OCI-M2 (cell line): ENCODE measurements around the gene TMA16.
"Not testable (repeated sequence)": the region's sequence is repeated elsewhere in the genome, so short reads cannot be mapped to it uniquely, and the experiment has no call there.

Experiments used
- DNase-seq: peaks from one replicate; lab custom pipeline; 2025; ENCODE audit not compliant: unreplicated experiment; lab: John Stamatoyannopoulos, UW

Gene TMA16

DNA sequence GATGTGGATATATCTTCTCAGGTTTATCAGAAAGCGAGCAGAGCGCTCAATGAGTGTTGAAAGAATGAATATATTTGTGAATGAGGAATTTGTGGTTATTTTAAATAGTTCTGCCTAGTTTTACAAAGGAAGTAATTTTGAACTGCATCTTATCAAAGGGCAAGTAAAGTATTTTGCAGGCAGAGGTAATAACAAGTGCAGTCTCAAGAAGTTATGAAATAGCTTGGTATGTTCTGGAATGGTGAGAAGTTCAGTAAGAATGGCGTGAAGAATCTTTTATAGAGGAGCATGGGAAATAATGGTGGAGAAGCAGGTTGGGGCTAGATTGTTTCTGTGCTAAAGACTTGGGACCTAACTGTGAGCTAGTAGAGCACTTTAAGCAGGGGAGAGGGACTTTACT lies 10.9 kb downstream of the TMA16 start:
- no peak for DNase-seq

DNA sequence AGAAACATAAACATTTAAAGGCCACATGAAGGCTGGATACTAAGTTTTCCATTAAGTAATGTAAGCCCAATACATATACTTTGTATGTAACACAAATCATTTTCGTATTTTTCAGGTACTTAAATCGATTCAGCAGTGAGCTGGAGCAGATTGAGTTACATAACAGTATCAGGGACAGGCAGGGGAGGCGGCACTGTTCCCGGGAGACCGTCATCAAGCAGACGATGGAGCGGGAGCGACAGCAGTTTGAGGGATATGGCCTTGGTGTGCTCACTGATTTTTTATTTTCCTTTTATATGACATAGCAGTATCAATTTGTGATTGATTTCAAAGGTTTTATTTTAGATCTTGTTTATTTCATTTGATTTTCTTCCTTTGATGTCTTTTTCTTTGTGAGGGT lies 20.7 kb downstream of the TMA16 start:
- no peak for DNase-seq

DNA sequence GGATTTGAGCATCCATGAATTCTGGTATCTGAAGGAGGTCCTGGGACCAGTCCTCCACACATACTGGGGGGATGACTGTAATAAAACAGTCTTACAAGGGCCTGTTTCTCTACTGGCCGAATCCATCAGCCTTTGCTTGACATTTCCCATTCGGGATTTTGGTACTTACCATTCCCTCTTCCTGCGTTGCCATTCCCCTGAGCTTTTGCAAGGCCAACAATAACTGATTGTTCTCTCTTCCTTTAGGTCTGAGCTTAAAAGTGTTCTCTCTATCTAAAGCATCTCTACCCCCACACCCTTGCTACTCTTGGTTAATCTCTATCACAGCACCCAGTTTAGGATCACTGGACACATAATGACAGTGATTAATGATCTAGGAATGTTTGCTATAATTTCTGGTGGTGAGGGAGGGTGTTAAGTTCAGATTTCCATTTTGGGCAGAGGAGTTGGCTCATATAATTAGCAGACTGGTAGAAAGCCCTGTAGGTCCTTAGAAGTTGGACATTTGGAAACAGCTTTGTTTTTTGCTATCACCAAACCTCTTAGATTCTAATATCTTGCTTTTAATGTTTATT lies 29.4 kb downstream of the TMA16 start:
- no peak for DNase-seq

DNA sequence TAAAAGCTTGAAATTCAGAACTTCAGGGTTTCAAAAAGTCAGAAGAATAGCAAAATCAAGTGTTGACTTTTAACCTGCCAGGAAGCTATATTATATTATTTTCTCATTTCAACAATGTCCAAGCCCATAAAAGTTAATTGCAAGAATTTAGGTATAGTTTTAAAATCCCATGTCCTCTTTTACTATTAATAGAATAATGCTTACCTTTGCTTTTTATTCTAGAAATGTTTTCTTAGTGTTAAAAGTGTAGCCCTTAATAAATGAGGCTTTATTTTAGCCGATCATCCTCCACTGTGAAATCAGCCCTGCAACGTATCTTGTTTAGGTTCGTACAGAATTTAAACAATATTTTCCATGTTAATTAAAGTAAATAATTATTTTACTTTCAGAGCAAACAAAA lies 31.5 kb downstream of the TMA16 start:
- no peak for DNase-seq

DNA sequence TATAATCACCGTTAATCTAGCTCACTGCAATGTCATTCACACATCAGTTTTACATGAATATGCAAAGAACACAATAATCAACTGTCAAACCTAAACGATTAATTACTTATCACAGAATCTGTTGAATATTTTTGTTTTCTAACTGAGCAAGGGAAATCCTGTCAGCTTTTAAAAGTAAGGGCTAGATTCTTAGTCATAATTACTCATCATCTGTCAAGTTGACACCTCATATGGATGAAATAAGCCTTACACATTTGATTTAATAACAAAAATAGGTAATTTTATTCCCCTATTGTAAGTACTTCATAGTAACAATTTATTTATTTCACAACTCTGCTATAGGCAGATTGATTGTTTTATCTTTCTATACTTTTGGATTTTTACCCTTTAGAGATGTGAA lies 32.7 kb downstream of the TMA16 start:
- no peak for DNase-seq

DNA sequence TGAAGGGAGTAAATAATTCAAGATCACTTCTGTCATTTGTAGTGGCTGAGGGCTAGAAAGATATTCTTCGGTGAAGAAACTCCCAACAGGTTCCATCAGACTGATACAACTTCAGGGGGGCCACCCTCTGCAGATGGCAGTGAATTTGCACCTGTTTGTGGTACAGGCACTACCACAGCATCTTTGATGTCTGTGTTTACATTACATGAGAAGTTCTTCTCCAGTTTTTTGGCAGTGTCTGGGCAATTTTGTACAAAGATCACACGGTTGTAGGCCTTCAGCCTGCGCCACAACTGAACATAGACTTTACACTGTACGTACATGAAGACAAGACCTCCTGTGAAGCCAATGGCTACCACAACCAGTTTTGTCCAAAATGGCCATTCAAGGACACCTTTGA lies 34.2 kb downstream of the TMA16 start:
- no peak for DNase-seq

DNA sequence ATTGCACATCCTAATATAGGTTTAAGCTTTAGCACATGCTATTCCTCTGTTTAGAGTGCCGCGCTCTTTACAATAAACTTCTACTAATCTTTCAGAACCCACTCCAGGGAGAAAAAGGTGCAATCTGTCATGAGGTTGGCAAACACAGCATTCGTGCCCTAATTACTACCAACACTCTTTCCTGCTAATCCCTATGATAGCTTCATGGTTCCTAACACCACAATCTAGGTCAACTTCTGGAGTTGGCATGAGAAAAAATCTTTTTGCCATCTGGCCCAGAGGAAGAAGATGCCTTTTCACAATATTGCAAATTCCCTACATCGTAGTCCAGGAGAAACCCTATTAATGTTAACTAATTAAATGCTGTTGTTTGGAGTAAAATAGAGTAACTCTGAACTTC lies 39.6 kb downstream of the TMA16 start:
- DNase-seq = no peak

DNA sequence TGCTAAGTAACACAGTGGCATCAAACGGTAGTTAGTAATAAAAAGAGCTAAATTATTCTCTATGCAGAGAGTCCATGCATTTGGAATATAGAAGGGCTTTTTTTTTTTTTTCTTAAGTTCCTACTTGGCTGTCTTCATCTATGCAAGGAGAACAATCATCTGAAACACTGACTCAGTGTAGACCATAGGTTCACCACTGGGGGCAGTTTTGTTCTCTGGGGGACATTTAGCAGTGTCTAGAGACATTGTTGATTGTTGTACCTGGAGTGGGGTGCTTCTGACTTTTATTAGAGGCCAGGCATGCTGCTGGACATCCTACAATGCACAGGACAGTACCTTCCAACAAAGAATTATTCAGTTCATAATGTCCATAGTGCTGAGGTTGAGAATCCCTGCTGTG lies 41.2 kb downstream of the TMA16 start:
- no peak for DNase-seq

DNA sequence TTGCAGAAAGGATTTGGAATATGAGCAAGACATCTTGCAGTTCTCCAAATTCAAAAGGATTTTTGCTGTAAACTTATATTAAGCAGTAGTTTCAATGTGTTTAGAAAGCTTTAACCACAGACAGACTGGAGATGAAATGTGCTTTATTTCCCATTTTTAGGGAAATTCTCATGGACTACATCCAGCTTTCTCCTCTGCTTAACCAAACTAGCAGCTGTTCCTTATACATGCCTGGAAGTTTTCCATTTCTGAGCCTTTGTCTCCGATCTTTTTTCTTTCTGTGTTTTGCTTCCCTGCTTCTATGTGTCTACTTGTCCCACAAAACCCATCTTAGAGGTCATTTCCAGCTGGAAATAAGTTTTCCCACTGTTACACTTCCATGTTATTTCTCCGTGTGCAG lies 41.6 kb downstream of the TMA16 start:
- no peak for DNase-seq

DNA sequence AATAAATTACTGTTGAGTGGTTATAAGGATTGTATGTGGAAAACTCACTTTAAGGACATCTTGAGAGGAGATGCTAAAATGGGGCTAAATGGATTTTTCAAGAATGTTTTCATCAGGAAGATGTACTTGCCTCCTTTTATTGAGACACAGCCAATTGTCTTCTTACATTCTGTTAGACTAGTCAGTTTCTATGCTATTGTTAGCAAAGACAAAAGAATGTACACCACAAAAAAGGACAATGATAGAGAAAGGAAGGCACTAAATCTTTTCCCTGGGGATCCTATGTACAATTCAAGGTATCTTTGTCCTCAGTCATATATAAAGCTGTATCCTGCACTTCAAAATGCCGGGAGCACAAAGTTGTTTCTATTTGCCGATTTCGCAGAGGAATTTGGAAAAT lies 42.6 kb downstream of the TMA16 start:
- no peak for DNase-seq

DNA sequence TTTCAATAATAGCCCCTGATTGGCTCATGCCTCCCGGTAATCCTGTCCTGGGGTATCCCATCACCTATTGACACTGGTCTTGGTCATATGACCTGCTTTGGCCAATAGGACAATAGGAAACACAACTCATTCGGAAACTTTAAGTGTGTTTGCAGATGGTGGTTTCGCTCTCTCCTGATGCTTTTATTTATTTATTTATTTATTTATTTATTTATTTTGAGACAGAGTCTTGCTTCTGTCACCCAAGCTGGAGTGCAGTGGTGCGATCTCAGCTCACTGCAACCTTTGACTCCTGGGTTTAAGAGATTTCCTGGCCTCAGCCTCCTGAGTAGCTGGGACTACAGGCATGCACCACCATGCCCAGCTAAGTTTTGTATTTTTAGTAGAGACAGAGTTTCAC lies 44.3 kb downstream of the TMA16 start:
- not testable (repeated sequence) for DNase-seq

DNA sequence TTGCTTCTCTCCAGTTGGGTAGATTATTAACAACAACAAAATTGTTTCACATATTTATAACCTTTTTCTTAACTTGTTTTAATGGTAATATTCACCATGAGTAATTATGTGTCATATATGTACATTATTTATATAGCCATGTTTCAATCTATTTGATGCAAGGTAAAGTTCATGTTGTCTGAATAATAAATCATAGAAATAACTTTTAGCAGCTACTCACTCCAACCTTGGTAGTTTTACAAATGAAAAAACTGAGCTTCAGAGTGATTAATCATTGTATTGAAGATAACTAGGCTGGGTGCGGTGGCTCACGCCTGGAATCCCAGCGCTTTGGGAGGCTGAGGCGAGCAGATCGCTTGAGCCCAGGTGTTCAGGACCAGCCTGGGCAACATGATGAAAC lies 46.0 kb downstream of the TMA16 start:
- DNase-seq = no peak

DNA sequence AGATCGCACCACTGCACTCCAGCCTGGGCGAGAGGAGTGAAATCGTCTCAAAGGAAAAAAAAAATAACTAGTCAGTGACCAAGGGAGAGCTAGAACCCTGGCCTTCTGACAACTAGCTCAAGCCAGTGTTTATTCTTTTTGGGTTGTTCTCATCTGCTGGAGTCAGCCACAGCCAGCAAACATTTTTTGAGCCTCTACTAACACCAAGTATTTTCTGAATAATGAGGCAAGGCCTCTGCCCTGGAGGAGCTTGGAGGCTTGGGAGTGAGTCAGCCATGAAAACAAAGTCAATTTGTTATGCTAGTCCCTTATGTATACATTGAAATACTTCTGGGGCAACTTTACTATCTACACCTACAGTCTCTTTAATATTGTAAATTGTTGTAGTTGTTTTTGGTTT lies 46.5 kb downstream of the TMA16 start:
- no peak for DNase-seq

DNA sequence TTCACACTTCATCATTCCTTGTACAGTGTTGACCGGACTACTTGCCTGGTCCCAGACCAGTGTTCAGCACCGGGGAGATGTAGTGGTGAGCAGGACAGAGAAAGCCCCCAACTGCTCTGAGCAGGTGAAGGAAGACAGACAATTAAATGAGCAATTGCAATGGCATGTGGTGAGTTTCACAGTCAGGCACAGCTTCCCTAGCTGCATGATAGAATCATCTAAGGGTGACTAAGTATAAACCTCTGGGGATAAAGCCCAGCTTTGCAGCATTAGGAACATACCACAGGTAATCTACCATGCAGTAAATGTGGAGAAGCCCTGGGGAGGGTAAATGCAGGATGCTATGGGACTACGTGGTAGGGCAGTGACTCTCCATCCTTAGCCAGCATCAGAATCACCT lies 47.8 kb downstream of the TMA16 start:
- no peak for DNase-seq

DNA sequence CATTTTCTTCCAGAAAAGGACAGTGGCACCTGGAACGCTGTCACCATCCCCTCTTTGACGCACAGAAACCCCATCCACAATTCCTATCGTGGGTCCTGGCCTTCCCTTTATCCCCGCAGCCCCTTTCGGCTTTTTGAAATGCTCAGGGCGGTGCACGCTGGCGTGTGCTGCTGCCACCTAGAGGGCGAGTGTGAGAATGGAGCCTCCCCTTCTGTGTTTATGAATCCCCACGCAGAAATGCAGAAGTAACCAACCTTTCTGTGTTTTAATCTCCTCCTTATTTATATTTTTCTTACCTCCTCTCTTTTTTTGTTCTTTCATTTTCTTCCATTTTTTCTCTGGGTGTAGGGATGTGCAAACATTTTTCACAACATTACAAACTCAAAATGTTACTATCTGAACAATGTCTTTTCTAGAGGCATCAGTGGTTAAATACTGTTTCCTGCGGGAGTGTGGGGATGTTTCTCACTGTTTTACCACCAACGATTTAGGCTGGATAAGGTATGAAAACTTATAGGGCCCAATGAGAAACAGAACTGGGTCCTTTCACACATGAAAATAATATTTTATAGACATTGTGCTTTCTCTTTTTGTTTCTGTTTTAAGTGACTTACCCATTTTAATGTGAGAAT lies 50.0 kb downstream of the TMA16 start:
- peak; percentile 22 for DNase-seq

DNA sequence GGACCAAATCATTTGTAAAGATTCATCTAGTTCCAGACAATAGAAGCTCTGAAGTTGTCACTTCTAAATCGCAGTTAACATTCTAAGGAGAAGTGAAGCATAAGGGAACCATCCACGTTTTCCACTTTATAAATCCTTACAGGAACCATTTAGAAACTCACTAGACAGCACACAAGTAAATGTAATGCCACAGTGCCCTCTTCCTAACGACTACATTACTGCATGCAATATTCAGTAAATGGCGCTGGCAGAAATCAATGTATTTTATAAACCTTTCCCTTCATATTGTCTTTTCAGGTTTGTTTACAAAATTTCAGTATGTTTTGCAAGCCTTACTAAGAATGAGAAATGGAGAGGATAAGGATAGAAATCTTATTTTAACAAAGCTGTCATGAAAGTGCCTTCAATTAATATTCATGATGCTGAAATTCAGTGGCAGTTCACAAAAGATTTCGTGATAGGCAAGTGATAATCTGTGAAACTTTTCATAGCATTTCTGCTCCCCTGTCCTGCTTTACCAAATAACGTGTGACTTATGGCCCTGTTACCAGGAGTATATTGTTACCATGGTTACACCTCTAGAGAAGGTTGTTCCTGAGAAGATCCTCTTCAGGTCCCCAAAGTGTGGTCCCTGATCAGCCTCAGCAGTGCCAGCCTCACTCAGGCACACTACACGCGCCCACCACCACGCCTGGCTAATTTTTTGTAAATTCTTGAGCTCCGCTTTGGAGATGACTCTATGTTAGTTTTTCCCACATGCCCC lies 54.2 kb downstream of the TMA16 start:
- DNase-seq = peak; percentile 8

DNA sequence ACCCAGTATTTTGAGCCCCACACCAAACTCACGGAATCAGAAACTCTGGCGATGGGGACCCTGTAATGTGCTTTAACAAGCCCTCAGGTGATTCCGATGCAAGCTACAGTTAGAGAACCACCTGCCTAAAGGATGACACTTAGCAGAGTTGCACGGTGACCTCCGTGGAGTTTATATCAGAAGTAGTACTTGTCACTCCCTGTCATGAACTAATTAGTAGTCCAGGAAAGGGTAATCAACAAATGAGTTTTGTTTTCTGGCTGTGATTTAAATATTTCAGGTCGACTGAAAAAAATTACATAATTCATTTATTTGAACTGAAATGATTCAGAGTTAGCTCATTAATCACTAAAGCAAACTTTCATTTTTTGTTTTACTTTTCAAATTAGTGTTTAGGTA lies 56.4 kb downstream of the TMA16 start:
- no peak for DNase-seq

DNA sequence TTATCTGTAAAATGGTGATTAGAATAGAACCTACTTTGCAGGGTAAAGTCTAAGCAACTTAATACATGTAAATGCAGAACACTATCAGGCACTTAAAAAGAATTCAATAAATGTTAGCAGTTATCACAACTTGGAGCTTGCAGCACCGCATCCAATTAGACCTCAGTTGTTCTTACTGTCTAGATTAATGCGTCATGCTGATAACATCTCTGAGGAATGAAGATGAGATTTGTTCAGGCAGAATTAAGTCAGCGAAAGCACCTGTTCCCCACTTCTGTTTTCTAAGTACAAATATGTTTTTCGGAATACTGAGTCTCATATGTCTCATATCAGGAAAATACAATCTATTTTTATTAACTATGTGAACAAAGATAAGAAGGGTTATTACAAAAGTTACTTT lies 58.7 kb downstream of the TMA16 start:
- DNase-seq = no peak

DNA sequence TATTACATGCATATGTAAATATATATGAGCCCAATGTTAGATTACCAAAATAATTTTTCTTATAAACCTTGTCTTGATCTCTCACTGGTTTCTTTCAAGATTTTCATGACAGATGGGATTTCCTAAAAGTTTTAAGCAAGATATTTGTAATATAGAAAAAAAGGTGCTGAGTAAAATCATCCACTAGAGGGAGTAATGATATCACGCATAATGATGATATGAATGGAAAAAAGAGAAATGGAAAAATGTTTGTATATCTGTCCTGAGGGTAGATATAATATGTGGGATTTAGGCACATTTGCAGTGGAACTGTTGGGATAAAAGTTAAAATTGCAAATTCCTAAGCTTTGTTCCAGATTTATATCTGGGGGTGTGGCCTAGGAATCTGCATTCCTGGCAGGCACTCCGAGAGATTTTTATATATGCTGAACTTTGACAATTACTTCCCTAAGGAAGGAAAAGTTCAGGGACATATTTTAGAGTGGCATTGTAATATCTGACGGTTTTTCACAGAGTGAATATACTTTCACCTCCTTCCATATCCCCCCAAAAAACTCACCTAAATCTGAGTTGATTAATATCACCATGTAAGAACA lies 60.5 kb downstream of the TMA16 start:
- DNase-seq = no peak

DNA sequence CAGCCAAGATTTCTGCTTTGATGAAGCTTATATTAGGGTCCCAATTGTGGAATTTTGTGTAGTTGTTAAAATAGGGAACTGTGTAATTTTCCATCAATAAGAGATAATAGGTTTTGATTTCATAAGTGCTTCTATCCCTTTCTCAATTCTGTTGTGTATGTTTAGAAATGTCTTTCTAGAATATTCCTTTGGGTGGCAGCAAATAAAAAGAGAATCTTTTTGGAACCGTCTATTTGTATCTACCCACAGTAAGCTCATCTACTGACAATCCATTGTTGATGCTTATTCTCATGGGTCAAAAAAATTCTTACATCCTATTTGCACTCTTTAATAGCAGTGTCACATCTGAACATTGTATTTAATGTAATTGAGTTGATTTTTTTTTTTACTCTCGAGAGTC lies 61.7 kb downstream of the TMA16 start:
- DNase-seq = no peak

DNA sequence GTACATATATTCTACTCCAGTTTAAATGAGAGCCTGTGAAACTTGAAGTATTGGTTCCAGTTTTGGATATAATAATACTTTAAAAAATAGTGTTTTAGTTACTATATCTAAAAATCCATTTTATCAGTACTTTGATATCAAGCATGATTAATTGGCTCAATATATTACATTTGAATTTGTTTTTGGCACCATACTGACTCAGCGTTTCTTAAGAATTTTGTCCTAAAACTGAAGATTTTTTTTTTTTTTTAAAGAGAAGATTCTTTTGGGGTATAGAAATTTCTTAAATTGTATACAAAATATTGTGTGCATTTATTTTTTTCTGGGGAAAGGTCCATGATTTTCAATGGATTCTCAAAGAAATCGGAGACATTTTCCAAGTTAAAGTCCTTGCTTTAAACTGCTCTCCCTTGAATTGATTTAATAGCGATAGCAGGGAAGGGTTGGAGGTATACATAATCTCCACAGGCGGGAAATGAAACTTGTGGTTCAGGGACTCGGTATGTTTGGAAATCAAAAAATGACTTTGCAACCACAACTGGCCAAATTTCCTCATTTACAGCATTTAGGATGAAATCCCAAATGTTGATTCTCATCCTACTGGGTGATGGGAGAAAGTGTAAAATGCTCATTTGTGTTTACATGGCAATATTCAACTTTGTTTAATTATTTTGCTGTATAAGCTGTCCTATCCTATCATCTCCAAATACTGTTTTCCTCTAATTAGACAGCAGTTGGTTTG lies 62.3 kb downstream of the TMA16 start:
- no peak for DNase-seq
